Ecto neural progenitor cell (in vitro differentiated cells): Measurements from ENCODE around the gene GRAP2.

ENCODE experiments used
- DNase-seq: peaks from one replicate; pipeline ENCODE4 v3.0.0-alpha.2; 2018; ENCODE audit warnings: low spot score

The GRAP2 gene

DNA sequence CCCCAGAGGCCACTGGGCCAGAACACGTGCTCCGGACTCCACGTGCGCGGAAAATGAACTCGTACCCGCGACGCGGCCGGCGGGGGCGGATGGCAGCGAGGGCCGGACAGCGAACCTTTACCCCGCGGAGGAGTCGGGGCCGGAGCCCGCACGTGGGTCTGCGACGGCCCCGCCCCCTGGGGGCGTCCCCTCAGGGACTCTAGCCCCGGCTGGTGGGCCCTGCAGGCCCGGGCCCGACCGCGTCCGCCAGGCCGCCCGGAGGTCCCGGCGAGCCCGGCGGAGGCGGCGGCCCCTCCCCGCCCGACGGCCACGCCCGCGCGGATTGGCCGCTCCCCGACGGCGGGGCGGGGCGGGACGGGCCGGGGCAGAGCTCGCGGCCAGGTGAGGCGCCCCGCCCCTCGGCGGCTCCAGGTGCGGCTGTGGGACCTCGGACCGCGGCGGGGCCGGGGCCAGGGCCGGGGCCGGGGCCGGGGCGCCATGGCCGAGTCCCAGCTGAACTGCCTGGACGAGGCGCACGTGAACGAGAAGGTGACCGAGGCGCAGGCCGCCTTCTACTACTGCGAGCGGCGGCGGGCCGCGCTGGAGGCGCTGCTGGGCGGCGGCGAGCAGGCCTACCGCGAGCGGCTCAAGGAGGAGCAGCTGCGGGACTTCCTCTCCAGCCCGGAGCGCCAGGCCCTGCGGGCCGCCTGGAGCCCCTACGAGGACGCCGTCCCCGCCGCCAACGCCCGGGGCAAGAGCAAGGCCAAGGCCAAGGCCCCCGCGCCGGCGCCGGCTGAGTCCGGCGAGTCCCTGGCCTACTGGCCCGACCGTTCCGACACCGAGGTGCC is 93.9 kb downstream of the GRAP2 start, which contains the start of gene FAM83F:
Gene FAM83F, plus strand, starts transcription at position 389 of the 827 bp plus-strand sequence. Its CDS starts 89 bp downstream, at position 478.
- DNase-seq: peak; percentile 64

DNA sequence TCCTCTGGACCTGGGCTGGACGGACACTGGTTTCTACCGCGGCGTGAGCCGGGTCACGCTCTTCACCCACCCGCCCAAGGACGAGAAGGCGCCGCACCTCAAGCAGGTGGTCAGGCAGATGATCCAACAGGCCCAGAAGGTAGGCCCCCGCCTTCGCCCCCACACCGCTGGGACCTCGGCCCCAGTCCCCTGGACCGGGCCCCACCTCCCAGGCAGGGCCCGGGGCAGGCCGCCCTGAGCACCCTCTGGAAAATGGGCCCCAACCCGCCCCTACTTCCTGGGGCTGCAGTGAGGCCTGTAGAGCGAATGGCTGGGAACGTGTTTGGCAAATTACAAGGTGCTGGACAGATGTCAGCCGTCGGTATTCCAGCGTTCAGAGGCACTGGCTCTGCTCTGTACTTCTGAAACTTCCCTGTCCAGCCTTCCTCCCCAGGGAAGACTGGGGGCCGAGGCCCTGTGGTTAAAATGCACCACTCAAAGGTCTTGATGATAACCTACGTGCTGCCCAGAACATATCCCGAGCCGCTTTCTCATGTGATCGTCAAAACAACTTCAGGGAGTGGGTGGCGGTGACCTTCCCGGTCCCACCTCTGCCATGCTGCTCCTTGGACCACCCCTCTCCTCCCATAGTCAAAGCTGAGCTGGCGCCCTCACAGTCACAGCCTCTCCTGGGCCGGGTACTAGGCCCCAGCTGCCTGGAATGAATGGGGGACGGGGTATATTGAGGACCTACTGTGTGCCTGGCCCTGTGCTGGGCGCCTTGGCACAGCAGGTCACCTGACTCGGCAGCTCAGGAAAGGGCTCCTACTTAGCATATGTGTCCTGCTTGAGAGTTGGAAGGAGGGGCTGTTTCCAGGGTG is 94.7 kb downstream of the GRAP2 start:
- DNase-seq: no peak

DNA sequence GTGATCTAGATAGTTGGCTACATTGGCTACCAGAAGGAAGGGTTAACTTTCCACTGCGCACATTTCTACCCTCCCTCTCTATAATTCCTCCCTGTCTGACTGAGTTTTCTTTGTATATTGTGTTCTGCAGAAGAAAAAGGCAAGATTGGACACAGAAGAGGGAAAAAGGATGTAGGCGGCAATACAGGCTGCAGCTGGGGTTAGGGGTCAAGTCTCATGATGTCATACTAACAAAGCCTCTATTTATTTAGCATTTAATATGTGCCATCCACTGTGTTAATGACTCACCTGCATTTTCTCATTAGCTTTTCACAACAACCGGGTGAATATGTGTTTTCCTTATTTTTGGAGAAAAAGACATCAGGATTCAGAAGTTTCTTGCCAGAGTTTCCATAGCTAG is 95.8 kb downstream of the GRAP2 start:
- no peak for DNase-seq

DNA sequence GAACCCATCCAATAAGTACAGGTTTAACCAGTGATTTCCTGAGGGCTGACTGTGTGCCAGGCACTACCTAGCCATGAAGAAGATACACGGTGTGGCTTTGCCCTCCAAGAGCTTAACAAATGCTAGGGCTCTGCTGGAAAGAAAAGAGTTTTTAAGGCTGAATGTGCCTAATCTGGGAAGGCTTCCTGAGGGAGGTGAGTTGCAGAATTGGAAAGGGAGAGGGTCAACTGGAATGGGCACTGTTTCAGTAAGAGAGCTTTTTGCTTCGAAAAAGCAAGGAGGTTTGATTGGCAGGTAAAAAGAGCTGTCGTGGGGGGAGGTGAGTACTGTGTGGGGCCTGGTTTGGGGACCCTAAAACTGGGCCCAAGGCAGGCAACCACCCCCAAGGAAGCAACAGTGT is 96.5 kb downstream of the GRAP2 start:
- DNase-seq: no peak

DNA sequence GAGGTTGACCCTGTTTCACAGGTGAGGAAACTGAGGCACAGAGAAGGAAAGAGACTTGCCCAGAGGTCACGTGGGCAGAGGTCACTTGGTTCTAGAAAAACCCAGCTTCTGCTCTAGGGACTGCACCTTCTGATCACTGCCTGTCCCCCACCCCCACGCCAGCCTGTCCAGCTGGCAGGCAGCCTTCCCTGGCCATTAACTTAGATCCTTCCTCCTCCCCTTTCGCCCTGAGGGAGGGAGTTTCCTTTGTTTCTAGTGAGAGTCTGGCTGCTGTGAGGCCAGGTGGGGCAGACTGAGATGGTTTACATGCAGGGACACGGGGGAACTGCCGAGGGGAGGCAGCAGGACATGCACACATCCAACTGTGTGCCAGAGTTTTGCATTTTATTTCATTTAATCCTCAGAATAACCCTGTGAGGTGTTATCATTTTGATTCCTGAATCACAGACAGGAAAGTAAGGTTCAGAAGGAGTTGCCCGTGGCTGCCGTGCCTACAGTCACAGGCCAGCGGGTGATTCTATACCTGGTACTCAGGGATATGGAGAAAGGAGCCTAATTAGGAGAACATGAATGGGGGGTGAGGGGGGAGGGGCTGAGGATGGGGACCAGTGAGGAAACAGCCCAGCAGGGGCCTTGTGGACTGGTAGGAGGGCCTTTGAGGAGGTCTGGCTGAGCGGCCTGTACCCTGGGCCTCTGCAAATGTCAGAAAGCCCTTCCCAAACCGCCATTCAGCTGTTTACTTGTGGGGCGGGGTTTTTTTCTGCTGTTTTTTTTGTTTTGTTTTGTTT is 97.2 kb downstream of the GRAP2 start:
- DNase-seq: no peak

DNA sequence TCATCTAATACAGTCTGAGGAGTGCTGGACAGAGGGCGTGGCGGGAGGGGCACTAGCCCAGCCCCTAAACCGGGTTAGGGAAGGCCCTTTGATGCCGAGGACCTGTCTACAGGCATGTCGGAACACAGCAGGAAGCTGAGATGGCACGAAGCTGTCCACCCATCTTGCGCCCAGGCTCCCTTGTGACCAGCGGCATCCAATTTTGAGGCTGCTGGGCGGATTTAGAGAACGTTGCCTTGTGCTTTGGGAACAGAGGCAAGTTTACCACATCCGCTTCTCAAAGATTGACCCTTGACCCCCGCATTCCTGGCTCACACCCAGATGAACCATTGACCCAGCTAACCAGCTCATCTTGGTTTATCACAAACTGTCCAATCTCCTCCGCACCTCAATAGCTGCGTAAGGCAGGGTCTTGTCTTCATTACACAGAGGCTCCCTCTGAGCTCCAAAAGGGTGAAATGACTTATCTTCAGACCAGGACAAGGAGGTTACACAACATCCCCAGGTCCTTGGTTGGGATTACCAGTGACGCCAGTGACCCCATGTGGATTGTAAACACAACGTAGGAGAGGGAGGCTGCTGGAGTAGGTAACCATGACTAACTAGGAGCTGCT is 98.4 kb downstream of the GRAP2 start:
- DNase-seq: peak; percentile 63

DNA sequence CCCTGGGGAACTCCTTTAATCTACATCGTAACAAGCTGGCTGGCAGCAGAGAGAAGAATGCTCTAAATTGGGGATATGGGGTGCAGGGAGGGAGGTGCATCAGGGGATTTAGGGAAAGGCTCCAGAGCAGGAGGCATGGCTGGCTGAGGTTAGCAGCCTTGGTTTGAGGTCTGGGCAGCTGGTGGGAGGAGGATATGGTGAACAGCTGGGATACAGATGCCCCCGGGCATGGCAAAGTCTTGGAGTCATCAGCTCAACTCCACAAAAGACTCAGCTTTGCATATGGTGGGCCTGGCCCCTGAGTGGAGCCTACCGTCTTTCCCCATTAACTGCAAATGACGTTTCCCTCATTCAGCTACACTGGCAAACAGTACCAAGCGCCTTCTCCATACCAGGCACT is 99.3 kb downstream of the GRAP2 start:
- DNase-seq: no peak

DNA sequence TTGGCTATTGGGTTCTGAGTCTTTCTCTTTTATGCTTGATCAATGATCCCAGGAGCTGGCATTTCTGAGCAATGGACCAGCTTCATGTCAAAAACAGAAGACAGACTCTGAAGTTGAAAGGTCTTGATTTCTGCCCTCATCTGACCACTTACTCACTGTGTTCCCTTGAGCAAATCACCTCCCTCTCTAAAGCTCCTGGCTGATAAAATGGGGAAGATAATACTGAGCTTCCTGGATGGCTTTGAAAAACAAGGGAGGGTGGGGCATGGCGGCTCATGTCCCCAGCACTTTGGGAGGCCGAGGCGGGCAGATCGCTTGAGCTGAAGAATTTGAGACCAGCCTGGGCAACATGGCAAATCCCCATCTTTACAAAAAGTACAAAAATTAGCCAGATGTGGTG is 100.2 kb downstream of the GRAP2 start:
- no peak for DNase-seq

DNA sequence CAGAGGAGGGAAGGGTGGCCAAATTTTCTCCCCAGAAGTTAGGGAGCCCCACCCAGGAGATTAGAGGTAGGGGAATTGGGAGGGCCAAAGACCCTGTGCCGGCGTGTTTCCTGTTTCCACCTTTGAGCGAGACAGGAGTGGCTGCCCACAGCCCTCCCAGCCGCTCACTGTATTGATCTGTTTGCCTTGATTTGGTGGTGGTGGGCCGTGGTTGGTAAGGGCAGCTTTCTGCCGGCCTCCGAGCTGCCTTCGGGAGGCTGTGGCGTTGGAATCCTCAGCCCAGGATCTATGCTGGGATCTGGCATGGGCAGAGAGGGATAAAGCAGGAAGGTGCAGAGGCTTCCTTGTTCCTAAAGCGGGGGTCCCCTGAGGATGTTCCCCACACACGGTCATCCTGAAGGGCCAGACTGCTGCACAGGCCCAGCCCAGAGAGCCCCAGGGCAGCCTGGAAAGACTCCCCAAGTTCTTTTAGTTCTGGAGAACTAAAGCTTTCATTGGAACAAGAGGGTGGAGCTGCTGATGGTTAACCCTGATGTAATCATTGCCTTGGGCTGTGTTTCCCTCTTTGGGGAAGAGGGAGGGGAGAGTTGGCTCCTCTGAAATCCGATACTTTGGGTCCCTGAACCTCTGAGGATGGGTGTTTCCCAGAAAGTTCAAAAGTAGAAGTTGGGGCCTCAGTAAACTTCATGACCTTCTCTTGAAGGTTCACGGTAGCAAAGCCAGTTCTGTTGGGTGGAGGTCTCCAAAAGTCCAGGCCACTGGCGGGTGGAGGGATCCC is 101.1 kb downstream of the GRAP2 start:
- peak; percentile 48 for DNase-seq

DNA sequence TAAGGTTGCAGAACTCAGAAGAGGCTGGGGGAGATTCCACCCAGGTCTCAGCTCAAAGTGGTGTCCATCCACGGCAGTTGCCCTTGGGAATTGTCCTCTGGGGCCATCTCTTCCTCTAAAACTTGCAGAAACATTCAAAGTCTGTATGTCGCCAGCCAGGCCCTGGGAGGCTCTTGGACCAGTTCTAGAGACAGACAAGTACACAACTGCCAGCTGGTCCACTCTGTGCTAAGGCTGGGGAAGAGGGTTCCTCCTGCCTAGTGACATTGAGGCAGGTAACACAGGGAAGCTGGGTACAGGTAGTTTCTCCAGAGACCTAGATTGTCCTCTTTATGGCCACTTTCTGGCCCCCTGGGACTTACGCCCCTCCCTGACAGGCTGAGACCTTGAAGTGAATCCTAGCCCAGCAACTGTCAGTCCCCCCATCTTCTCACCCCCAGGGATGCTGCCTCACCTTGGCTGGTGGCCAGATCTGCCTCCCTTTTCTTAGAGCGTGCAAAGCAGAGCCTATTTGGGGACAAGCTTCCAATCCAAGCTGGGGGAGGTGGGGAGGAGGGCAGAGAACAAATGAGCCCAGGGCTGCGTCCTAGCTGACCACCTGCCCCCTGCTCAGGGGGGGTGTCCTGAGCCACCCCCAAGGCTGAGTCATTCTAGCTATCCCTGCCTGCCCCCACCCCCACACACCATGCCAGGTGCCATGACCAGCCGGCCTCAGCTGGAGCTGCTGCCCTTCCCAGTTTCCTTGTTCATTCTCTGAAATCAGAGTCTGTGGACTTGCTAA is 102.2 kb downstream of the GRAP2 start:
- DNase-seq: no peak

DNA sequence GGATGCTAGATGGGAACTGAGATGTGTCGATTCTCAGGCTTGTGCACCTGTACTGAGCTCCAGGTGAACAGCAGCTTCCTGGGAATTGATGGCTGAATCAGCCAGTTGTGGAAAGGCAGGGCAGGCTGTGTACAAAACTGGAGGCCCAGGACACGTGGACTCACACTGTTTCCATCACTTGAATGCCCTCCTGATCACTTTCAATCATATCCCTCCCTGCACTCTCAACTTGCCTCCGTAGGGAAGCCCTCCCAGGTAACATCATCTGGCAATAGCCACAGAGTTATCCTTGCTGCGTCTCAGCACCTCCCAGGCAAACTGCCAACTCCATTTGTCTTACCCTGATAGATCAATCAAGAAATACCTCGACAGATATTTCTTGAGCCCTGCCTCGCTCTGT is 104.0 kb downstream of the GRAP2 start:
- DNase-seq: no peak

DNA sequence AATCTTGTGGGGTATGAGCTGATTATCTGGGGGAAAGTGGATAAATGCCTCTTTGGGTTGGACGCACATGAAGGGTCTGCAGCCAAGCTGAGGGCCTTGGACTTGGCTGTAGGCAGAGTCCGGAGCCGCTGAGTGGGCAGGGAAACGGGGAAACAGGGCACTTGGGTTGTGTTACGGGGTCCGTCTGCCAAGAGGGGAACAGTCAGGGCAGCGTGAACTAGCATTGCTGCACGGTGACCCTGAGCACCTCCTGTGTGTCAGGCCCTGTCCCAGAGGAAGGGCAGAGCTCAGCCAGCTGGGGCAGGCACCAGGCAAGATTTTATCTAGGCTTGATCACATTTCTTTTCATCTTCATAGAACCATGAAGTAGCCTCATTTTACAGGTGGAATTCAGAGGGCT is 105.8 kb downstream of the GRAP2 start:
- no peak for DNase-seq

DNA sequence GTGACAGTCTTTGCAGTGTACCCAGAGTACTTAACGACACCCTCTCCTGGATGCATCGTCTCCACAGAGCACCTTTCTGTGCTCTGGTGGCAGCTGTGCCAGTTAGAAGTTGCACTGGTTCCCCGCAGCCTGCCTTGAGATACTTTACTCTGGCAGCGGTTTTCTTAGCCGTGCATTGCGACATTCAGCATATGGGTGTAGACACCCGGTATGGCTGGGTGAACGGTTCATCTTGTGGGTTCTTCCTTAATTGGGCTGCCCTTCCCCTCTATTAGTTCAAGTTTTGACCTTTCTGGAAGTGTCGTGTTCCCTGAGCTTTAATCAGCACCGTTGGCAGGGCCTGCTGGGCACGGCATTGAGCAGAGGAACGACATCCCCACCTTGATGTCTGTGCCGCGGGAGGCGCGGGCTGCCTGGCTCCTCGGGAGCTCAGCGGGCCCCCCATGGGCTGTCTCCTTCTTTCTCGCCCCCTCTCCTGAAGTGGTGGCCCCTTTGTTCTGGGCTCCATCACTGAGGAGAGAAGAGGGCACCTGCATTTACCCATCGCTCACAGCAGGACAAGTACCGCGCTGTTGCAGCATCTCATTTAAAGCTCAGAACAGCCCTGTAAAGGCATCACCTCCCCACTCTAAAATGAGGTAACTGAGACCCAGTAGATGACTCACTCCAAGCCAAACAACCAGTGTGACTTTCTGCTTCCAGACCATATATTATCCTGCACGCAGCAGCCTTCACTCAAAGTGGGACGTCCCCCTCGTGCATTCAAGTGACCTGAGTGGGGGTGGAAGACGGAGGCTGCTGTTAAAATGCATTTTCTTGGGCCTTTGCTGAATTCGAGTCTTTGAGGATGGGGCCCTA is 107.2 kb downstream of the GRAP2 start:
- DNase-seq: no peak

DNA sequence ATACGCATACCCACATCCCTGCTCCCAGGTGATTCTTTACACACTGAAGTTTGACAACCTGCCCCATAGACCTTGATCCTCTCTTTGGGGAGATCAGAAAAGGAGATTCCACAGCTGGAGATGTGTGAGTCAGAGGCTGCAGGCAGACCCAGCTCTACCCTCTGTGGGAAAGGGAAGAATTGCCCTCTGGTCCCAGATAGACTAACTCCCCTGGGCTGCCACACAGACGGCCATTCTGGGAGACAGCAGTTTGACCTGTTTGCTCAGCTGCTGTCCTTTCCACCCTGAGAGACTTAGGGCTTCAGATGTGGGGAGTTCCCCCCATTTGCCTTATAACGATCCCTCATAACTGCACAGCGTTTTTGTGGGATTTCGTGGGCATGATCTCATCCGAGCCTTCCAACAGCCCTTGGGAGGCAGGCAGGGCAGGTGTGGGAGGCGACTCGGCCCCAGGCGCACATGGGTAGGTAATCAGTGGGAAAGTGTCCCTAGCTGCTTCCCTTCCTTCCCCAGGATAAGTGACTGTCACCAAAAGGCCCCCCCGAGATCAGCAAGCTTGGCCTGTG is 107.9 kb downstream of the GRAP2 start:
- DNase-seq: no peak

DNA sequence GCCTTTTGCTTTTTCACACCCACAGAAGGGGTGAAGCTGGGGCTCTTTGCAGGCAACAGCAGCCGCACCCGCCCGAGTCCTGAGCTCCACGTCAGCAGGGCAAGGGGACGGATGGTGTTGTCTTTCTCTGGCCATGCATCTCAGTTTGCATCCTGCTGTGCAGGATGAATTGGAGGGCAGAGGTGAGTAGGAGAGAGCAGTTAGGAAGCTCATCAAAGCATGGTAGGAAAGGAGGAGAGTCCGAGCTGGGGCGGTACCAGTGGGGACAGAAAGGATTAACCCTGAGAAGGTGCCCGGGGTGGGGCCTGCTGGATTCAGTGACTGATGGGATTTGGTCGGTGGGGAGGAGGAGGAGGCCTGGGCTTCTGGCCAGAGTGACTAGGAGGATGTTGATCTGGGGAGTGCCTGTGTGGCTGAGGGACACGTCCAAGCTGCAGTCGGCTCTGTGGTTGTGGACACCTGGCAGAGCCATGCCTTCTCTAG is 108.4 kb downstream of the GRAP2 start:
- DNase-seq: peak; percentile 86

DNA sequence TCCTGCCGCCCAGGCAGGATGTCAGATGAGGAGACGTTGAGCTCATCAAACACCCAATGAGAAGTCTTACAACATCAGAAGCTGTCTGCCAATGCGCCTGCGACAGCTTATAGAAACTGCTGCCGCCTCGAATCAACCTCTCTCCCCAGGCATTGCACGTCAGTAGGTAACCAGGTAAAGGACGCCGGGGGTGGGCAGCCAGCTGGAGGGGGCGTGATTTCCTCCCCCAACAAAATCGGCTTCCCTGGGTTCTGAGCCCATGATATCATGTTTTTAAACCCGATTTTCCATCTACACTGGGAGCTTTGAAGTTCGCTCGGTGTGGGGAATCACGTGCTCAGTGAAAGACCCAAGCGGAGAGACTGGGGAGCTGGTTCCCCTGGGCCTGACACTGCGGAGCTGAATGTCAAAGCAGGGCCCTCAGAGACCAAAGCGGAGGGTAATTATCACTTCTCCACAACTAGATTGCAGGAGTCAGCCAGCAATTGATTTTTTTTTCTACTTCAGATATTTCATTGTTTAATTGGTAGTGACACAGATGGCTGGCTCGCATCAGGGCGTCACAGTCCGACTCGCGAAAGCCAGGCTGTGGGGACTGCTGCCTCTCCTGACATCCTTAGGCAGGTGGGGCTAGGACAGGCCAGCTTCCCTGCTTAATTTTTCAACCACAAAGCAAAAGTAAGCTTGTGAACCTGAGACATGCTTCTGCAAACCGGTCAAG is 109.2 kb downstream of the GRAP2 start:
- no peak for DNase-seq

DNA sequence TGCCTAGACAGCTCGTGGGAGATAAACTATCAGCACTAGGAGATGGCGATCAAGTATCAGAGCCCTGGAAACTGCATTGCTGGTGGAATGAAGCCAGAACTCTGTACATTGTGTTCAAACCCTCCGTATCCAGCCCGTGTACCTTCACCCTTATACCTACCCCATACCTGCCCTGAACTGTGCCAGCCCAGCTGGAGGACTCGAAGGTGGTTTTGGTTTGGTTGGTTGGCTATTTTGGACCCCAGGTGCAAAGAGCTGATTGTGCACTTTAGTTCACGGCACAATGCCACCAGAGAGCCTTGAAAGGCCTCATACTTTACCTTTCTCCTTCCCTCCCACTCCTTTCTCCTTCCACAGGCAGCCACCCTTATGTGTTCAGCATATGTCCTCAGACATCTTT is 109.9 kb downstream of the GRAP2 start:
- no peak for DNase-seq

DNA sequence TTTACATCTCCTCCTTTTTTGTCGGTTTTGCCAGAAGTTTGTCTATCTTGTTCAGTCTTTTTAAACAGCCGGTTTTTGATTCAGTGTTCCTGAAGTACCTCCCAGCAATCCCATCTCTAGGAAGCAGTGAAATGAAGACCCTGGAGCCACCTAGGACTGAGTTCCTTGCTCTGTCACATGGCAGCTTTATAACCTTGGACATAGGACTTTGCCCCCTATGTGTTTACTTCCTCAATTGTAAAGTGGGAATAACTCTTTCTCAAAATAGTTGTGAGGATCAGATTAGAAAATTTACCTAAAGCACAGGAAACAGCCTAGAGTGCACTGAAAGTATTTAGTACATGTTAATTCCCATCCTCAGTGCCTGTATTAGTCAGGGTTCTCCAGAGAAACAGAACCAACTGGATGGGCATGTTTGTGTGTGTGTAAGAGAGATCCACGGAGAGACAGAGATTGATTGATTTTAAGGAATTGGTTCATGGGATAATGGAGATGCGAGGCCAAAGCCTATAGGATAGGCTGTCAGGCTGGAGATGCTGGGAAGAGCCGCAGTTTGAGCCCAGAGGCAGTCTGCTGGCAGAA is 113.9 kb downstream of the GRAP2 start:
- no peak for DNase-seq
